ENCODE measurements around the gene HELZ2. TPM values are rescaled to one million over a fixed set of nuclear protein-coding genes. Genes with fewer than 3 reads are reported as not detected.

The HELZ2 gene
- total RNA-seq, 1 experiment from 2014 or later: 27.5 TPM

DNA sequence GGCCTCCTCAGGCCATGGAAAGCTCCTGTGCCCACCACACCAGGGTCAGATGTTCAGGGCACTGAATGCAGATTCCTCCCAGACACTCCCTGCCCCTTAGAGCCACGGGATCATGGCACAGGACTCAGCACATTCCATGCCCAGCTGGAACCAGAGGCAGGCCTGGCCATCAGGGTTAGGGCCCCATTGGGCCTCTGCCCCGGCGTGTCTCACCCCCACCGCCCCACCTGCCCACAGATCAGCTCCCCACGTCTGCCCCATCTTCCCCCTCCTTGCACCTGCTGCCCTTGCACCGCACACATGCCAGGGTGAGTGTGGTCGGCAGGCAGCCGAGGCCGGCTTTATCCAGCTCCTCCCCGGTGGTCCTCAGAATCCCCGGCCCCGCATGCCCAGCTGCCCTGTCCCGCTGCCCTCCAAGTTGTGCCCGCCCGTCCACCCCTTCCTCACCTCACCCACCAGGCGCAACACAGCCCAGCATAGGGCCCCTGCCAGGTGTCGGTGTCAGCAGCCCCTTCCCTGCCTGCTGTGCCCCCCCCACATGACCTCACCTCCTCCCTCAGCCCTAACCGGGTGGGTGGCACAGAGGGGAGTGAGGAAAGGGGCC lies 24.3 kb downstream of the HELZ2 start (continued):
- no peak for TF ChIP-seq GRHL2 (CRISPR knock-in tag; IDR thresholded peaks at IDR 0.05; ENCODE audit: insufficient replicate concordance, severe bottlenecking)
- TF ChIP-seq ZNF232 (CRISPR knock-in tag; IDR thresholded peaks at IDR 0.05): no peak

DNA sequence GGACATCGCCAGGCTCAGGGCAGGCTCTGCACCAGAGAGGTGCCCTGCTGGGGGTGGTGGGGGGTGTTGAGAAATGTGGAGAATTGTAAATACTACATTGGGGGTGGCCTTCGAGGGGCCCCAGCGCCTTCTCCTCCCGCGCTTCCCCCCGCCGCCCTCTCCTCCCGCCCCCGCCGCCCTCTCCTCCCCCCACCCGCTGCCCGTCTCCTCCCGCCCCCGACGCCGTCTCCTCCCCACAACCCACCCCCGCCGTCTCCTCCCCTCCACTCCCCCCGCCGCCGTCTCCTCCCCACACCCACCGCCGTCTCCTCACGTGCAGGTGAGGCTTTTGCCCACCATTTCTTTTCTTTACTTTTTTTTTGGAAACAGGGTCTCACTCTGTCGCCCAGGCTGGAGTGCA lies 25.0 kb downstream of the HELZ2 start:
- Mint-ChIP-seq H3K9me3 (no peaks in the 10 kb centered on the region), H3K4me1 (peaks cover 23% of the 10 kb centered on the region), H3K4me3 (no peak overlapping the region), H3K27me3 (ENCODE audit: low read depth) (no peaks in the 10 kb centered on the region), H3K27ac (no peak overlapping the region), H3K36me3 (no peaks in the 10 kb centered on the region)
- TF ChIP-seq, protein P1, sequence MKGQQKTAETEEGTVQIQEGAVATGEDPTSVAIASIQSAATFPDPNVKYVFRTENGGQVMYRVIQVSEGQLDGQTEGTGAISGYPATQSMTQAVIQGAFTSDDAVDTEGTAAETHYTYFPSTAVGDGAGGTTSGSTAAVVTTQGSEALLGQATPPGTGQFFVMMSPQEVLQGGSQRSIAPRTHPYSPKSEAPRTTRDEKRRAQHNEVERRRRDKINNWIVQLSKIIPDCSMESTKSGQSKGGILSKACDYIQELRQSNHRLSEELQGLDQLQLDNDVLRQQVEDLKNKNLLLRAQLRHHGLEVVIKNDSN (CRISPR knock-in tag; IDR thresholded peaks at IDR 0.05): no peak
- TF ChIP-seq PRRX2 (CRISPR knock-in tag; IDR thresholded peaks at IDR 0.05) (no peak), TEAD4 (CRISPR knock-in tag; IDR thresholded peaks at IDR 0.05) (no peak), FOXK1 (CRISPR knock-in tag; IDR thresholded peaks at IDR 0.05) (no peak), ZNF219 (CRISPR knock-in tag; IDR thresholded peaks at IDR 0.05; ENCODE audit: borderline replicate concordance) (no peak), TEAD1 (CRISPR knock-in tag; IDR thresholded peaks at IDR 0.05) (no peak), RELA (CRISPR knock-in tag; IDR thresholded peaks at IDR 0.05; ENCODE audit: borderline replicate concordance) (no peak), IRF2 (CRISPR knock-in tag; IDR thresholded peaks at IDR 0.05; ENCODE audit: borderline replicate concordance, low read depth) (no peak), HMGA2 (CRISPR knock-in tag; IDR thresholded peaks at IDR 0.05) (no peak), SMAD4 (CRISPR knock-in tag; IDR thresholded peaks at IDR 0.05) (no peak), JAZF1 (CRISPR knock-in tag; IDR thresholded peaks at IDR 0.05) (no peak), EMX1 (CRISPR knock-in tag; IDR thresholded peaks at IDR 0.05) (no peak)
- TF ChIP-seq, protein P2, sequence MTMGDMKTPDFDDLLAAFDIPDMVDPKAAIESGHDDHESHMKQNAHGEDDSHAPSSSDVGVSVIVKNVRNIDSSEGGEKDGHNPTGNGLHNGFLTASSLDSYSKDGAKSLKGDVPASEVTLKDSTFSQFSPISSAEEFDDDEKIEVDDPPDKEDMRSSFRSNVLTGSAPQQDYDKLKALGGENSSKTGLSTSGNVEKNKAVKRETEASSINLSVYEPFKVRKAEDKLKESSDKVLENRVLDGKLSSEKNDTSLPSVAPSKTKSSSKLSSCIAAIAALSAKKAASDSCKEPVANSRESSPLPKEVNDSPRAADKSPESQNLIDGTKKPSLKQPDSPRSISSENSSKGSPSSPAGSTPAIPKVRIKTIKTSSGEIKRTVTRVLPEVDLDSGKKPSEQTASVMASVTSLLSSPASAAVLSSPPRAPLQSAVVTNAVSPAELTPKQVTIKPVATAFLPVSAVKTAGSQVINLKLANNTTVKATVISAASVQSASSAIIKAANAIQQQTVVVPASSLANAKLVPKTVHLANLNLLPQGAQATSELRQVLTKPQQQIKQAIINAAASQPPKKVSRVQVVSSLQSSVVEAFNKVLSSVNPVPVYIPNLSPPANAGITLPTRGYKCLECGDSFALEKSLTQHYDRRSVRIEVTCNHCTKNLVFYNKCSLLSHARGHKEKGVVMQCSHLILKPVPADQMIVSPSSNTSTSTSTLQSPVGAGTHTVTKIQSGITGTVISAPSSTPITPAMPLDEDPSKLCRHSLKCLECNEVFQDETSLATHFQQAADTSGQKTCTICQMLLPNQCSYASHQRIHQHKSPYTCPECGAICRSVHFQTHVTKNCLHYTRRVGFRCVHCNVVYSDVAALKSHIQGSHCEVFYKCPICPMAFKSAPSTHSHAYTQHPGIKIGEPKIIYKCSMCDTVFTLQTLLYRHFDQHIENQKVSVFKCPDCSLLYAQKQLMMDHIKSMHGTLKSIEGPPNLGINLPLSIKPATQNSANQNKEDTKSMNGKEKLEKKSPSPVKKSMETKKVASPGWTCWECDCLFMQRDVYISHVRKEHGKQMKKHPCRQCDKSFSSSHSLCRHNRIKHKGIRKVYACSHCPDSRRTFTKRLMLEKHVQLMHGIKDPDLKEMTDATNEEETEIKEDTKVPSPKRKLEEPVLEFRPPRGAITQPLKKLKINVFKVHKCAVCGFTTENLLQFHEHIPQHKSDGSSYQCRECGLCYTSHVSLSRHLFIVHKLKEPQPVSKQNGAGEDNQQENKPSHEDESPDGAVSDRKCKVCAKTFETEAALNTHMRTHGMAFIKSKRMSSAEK (CRISPR knock-in tag; IDR thresholded peaks at IDR 0.05; ENCODE audit: borderline replicate concordance): no peak
- TF ChIP-seq, protein P3, sequence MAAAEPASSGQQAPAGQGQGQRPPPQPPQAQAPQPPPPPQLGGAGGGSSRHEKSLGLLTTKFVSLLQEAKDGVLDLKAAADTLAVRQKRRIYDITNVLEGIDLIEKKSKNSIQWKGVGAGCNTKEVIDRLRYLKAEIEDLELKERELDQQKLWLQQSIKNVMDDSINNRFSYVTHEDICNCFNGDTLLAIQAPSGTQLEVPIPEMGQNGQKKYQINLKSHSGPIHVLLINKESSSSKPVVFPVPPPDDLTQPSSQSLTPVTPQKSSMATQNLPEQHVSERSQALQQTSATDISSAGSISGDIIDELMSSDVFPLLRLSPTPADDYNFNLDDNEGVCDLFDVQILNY (CRISPR knock-in tag; IDR thresholded peaks at IDR 0.05): no peak
- TF ChIP-seq, protein P4, sequence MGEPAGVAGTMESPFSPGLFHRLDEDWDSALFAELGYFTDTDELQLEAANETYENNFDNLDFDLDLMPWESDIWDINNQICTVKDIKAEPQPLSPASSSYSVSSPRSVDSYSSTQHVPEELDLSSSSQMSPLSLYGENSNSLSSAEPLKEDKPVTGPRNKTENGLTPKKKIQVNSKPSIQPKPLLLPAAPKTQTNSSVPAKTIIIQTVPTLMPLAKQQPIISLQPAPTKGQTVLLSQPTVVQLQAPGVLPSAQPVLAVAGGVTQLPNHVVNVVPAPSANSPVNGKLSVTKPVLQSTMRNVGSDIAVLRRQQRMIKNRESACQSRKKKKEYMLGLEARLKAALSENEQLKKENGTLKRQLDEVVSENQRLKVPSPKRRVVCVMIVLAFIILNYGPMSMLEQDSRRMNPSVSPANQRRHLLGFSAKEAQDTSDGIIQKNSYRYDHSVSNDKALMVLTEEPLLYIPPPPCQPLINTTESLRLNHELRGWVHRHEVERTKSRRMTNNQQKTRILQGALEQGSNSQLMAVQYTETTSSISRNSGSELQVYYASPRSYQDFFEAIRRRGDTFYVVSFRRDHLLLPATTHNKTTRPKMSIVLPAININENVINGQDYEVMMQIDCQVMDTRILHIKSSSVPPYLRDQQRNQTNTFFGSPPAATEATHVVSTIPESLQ (CRISPR knock-in tag; IDR thresholded peaks at IDR 0.05): no peak
- ATAC-seq (no peak), DNase-seq (ENCODE audit: low spot score) (no peak)
- POLR2A ChIA-PET: no interaction called here
- CTCF ChIA-PET: interaction anchor here (2.2 kb wide), 1 partner anchor 11 kb away, joined by 15 read pairs; no protein-coding TSS in a partner anchor
